B cell (primary cell): Measurements from ENCODE around the gene FOXO1.

Experiments
- CTCF ChIP-seq: fragments of 200-600 bp; IDR thresholded peaks from one replicate; pipeline ENCODE4 v1.8.0; 2022; ENCODE audit warnings: antibody characterized with exemption, mild to moderate bottlenecking
- EZH2 ChIP-seq: IDR thresholded peaks from 2 replicates; pipeline ENCODE4 v1.6.1; 2012; ENCODE audit warnings: borderline replicate concordance, low read depth, mild to moderate bottlenecking, moderate library complexity, low read length; ENCODE audit not compliant: insufficient read depth, poor library complexity, severe bottlenecking

- TF ChIP-seq CTCF = no peak
- TF ChIP-seq EZH2 = no peak
Measured at GRCh38 chr13:40530961-40531360, 135.5 kb downstream of the FOXO1 start.
